ENCODE results near the gene NPAS3. TPM values are rescaled to one million over a fixed set of nuclear protein-coding genes. Genes with fewer than 3 reads are reported as not detected.

Gene NPAS3
- total and polyA plus RNA-seq, 8 donors = 0.09 to 0.79 (median 0.56) TPM

DNA sequence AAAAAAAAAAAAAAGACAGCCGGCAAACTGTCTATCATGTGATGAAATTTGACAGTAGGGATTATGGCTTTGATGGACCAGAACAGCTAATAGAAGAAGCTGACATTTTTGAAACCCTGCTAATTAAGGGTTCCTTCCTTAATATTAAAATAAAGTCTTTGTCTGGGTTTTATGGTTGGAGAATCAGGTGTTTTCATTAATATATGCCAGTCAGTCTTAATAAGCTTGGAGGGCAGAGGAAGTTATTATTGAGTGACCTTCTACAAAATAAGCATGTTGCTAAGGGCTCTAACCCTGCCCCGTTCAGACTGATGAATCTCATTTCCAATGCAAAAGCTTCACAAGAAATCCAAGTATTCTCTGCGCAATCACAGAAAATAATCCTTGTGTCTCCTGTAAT, 722.4 kb downstream of the NPAS3 start:
- TF ChIP-seq, protein P1, sequence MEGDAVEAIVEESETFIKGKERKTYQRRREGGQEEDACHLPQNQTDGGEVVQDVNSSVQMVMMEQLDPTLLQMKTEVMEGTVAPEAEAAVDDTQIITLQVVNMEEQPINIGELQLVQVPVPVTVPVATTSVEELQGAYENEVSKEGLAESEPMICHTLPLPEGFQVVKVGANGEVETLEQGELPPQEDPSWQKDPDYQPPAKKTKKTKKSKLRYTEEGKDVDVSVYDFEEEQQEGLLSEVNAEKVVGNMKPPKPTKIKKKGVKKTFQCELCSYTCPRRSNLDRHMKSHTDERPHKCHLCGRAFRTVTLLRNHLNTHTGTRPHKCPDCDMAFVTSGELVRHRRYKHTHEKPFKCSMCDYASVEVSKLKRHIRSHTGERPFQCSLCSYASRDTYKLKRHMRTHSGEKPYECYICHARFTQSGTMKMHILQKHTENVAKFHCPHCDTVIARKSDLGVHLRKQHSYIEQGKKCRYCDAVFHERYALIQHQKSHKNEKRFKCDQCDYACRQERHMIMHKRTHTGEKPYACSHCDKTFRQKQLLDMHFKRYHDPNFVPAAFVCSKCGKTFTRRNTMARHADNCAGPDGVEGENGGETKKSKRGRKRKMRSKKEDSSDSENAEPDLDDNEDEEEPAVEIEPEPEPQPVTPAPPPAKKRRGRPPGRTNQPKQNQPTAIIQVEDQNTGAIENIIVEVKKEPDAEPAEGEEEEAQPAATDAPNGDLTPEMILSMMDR (IDR thresholded peaks at IDR 0.05) = no peak
- DNase-seq (no peak), ATAC-seq (no peak)
- Histone ChIP-seq H3K4me1 (no peaks in the 10 kb centered on the region), H3K4me3 (no peak overlapping the region), H3K36me3 (no peaks in the 10 kb centered on the region), H3K27ac (no peak overlapping the region), H3K27me3 (no peaks in the 10 kb centered on the region), H3K9me3 (peaks cover 0 to 6% of the 10 kb centered on the region in 2 donors)
- intact Hi-C loops (cut with DNase I) = no loop called here

DNA sequence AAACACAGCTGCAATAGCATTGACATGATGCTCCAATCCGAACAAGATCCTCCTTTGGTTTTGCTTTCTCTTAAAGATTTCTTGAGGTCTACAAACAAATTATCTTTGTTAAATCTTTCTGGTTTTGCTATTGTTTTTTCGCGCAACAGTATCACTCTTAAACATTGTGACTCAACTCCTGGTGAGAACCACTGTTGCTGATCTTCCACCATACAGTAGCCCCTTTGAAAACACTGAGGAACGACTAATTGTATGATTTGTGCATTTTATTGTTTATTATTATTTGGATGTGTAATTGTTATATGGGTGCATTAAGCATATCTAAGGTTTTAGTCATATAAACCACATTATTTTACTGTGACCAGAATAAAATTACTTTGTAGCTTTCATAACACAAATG, 729.4 kb downstream of the NPAS3 start:
- DNase-seq (no peak), ATAC-seq (no peak)
- Histone ChIP-seq H3K36me3 (no peaks in the 10 kb centered on the region), H3K4me3 (no peak overlapping the region), H3K9me3 (peaks cover 0 to 6% of the 10 kb centered on the region in 2 donors), H3K4me1 (no peaks in the 10 kb centered on the region), H3K27me3 (no peaks in the 10 kb centered on the region), H3K27ac (no peak overlapping the region)
- TF ChIP-seq, protein P1 (IDR thresholded peaks at IDR 0.05) = no peak
- intact Hi-C loops (cut with DNase I) = no loop called here

DNA sequence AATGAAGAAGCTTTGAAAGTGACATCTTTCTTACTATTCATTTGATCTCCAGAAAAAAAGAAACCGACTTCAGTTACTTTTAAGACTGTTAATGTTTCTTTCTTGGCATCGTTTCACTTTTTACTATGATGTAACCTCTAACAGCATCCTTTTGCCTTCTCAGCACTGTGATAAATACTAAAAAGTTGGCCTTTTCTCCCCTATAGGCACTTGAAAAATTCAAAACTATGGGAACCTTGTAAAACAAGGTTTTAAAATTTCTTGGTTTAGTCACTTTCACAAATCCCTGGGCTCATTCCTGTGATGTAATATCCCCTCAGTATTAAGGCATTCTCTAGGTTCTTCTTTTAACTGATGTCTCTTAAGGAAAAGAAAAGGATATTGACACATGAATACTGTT, 730.4 kb downstream of the NPAS3 start:
- Histone ChIP-seq H3K27ac (no peak overlapping the region), H3K4me1 (no peaks in the 10 kb centered on the region), H3K4me3 (no peak overlapping the region), H3K36me3 (no peaks in the 10 kb centered on the region), H3K27me3 (no peaks in the 10 kb centered on the region), H3K9me3 (peaks cover 0 to 2% of the 10 kb centered on the region in 2 donors)
- peak in 1 of 4 donors; percentile 7 for DNase-seq
- ATAC-seq = no peak
- intact Hi-C loops (cut with DNase I) = no loop called here
- TF ChIP-seq, protein P1 (IDR thresholded peaks at IDR 0.05) = no peak

DNA sequence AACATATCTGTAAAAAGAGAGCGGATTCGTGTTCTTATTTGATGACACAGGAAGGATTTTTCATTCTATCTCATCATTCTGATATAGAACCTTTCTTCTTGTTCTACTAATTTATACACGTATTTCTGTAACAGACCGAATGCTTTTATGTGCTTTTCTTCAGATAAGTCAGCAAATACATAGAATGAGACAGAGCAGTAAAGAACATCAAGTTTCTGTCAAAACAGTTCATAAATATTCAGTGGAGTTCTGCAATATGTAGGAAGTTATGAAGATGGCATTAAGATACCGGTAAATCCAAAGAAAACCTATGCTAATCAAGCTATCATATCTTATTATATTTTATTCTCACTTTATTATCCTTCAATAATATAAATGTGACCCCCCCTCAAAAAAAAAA, 731.6 kb downstream of the NPAS3 start:
- H3K36me3 ChIP-seq = no peaks in the 10 kb centered on the region
- no peaks in the 10 kb centered on the region for H3K4me1 ChIP-seq
- ATAC-seq = no peak
- intact Hi-C loops (cut with DNase I) = no loop called here
- no peak for DNase-seq
- no peak overlapping the region for H3K27ac ChIP-seq
- no peaks in the 10 kb centered on the region for H3K27me3 ChIP-seq
- no peaks in the 10 kb centered on the region for H3K9me3 ChIP-seq
- TF ChIP-seq, protein P1 (IDR thresholded peaks at IDR 0.05) = no peak
- no peak overlapping the region for H3K4me3 ChIP-seq

DNA sequence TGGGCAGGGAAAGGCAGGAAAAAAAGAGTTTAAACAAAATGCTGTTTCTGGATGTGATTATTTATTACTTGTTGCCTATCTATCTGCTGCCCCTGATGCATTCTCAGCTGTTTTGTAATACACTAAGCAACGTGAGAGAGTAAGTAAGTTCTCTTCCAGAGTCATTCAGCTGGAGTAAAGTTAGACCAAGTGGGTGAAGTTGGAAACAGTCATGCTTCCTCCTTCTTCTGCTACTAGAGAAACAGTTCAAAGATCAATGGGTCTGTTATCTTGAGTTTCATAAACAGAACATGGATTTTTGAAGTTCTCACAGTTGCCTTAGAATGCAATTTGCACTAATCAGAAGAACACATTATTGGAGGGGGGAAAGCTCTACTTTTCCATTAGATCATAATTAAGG, 732.9 kb downstream of the NPAS3 start:
- Histone ChIP-seq H3K4me3 (no peak overlapping the region), H3K36me3 (no peaks in the 10 kb centered on the region), H3K27ac (no peak overlapping the region), H3K9me3 (no peaks in the 10 kb centered on the region), H3K27me3 (no peaks in the 10 kb centered on the region), H3K4me1 (no peaks in the 10 kb centered on the region)
- TF ChIP-seq, protein P1 (IDR thresholded peaks at IDR 0.05) = no peak
- ATAC-seq (no peak), DNase-seq (no peak)
- intact Hi-C loops (cut with DNase I) = no loop called here

All from left lung (tissue), 10 donors.